DND-41 (cell line): Measurements from ENCODE around the gene SVIL.

Experiments used
- ATAC-seq: fragments of 200-7000 bp; cut with Tn5 transposase; 3 replicates; pipeline ENCODE4 v1.9.1; 2021; ENCODE audit warnings: low read depth; ENCODE audit not compliant: insufficient read depth
- DNase-seq: peaks from one replicate; pipeline ENCODE4 v3.0.0-alpha.2; 2020
- H2AFZ ChIP-seq: 2 replicates; pipeline ENCODE4 v1.6.0; 2012; ENCODE audit warnings: low read depth, low read length
- H3K27ac ChIP-seq: 2 replicates; pipeline ENCODE4 v1.5.1; 2012; ENCODE audit warnings: low read length, inconsistent platforms
- H3K27me3 ChIP-seq: fragments of 200-600 bp; sonication (generic); 2 replicates; pipeline ENCODE4 v1.6.0; 2012; ENCODE audit warnings: low read length, mild to moderate bottlenecking, inconsistent platforms; ENCODE audit not compliant: insufficient read depth, poor library complexity
- H3K36me3 ChIP-seq: 2 replicates; pipeline ENCODE4 v1.5.1; 2012; ENCODE audit warnings: low read length, inconsistent platforms; ENCODE audit not compliant: insufficient read depth
- H3K4me1 ChIP-seq: 2 replicates; pipeline ENCODE4 v1.5.1; 2012; ENCODE audit warnings: mild to moderate bottlenecking, low read length; ENCODE audit not compliant: insufficient read depth
- H3K4me2 ChIP-seq: 2 replicates; pipeline ENCODE4 v1.6.0; 2012; ENCODE audit warnings: mild to moderate bottlenecking, moderate library complexity, low read length, inconsistent platforms; ENCODE audit not compliant: insufficient read depth
- H3K4me3 ChIP-seq, 2 experiments: fragments of 200-600 bp in 1 of 2; shearing (Covaris generic) in 1 of 2; 2 replicates each; pipeline ENCODE4 v1.5.1; 2012 to 2016; ENCODE audit warnings: inconsistent platforms in 2 of 2, low read length in 2 of 2, mild to moderate bottlenecking in 2 of 2, low read depth in 1 of 2, moderate library complexity in 1 of 2
- H3K79me2 ChIP-seq: 2 replicates; pipeline ENCODE4 v1.6.0; 2012; ENCODE audit warnings: low read length, inconsistent platforms; ENCODE audit not compliant: insufficient read depth
- H3K9ac ChIP-seq: 2 replicates; pipeline ENCODE4 v1.6.0; 2012; ENCODE audit warnings: low read depth, mild to moderate bottlenecking, inconsistent platforms, low read length, moderate library complexity
- H3K9me3 ChIP-seq: 2 replicates; pipeline ENCODE4 v1.5.1; 2012; ENCODE audit warnings: low read length, moderate library complexity, mild to moderate bottlenecking, inconsistent platforms; ENCODE audit not compliant: insufficient read depth, severe bottlenecking
- H4K20me1 ChIP-seq: 2 replicates; pipeline ENCODE4 v1.6.0; 2012; ENCODE audit warnings: low read length; ENCODE audit not compliant: insufficient read depth
- EZH2 ChIP-seq: IDR thresholded peaks from 3 replicates; pipeline ENCODE4 v1.6.1; 2012; ENCODE audit warnings: borderline replicate concordance, low read depth, mild to moderate bottlenecking, moderate library complexity, low read length, inconsistent platforms; ENCODE audit not compliant: severe bottlenecking
- TF ChIP-seq, protein P1 (sequence below): IDR thresholded peaks from 2 replicates; pipeline ENCODE4 v1.5.1; 2012; ENCODE audit warnings: borderline replicate concordance, low read length, moderate library complexity, mild to moderate bottlenecking; ENCODE audit not compliant: poor library complexity, severe bottlenecking; ENCODE audit errors: extremely low read depth

SVIL gene

DNA sequence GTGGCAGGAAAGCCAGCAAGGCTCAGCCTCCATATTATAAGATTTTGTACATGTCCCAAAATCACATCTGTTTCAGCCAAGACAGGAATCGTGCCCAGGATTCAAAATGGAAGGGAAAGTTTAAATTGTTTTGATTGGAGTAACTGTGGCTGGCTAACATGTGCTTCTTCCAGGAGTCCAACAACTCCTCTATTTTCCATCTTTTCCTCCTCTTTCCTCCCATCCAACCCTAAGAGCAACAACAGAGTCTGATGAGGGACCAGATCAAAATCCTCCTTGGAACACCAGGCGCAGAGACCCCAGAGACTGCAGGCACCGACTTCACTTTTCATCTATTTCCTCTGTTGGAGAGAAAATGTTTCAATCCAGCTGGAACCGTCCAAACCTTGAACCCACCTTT, 36.0 kb upstream of the SVIL start:
- Histone ChIP-seq H3K4me2 (no peak overlapping the region), H3K4me3 (no peak overlapping the region), H3K9me3 (peaks cover 11% of the 10 kb centered on the region), H3K79me2 (no peaks in the 10 kb centered on the region), H2AFZ (no peak overlapping the region), H3K9ac (no peak overlapping the region), H3K27me3 (no peaks in the 10 kb centered on the region), H3K4me1 (no peaks in the 10 kb centered on the region), H4K20me1 (no peaks in the 10 kb centered on the region), H3K36me3 (peaks cover 15% of the 10 kb centered on the region), H3K27ac (no peak overlapping the region)
- DNase-seq = no peak
- ATAC-seq = no peak
- TF ChIP-seq EZH2 = no peak
- TF ChIP-seq, protein P1, sequence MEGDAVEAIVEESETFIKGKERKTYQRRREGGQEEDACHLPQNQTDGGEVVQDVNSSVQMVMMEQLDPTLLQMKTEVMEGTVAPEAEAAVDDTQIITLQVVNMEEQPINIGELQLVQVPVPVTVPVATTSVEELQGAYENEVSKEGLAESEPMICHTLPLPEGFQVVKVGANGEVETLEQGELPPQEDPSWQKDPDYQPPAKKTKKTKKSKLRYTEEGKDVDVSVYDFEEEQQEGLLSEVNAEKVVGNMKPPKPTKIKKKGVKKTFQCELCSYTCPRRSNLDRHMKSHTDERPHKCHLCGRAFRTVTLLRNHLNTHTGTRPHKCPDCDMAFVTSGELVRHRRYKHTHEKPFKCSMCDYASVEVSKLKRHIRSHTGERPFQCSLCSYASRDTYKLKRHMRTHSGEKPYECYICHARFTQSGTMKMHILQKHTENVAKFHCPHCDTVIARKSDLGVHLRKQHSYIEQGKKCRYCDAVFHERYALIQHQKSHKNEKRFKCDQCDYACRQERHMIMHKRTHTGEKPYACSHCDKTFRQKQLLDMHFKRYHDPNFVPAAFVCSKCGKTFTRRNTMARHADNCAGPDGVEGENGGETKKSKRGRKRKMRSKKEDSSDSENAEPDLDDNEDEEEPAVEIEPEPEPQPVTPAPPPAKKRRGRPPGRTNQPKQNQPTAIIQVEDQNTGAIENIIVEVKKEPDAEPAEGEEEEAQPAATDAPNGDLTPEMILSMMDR = no peak

DNA sequence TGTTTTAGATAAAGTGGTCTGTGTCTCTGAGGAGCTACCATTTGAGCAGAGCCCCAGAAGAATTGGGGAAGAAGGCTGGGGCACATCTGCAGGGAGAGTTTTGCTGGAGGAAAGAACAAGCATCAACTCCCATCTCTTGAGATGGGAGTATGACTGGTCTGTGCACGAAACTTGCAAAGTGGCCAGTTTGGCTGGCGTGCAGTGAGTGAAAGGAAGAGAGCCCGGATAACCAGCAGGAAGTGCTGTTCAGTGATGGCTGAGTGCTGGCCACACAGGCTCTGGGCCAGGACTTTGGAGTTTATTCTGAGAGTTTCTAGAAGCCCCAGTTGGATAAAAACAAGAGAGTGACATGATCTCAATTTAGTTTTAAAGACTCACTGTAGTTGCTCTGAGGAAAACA, 34.4 kb upstream of the SVIL start:
- Histone ChIP-seq H3K4me1 (no peaks in the 10 kb centered on the region), H3K9ac (no peak overlapping the region)

DNA sequence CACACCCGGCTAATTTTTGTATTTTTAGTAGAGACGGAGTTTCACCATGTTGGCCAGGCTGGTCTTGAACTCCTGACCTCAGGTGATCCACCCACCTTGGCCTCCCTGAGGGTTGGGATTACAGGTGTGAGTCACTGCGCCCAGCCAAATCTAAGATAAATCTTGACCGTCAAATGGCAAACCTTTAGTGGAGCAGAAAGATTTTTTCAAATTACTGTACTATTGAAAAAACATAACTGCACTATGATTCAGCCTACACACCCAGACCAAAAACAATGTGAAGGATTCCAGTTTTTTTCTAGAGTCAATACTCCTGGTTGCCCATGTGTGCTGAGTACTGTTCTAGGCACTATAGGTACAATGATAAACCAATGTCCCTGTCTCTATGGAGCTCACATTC, 33.9 kb upstream of the SVIL start:
- Histone ChIP-seq H3K4me2 (no peak overlapping the region), H3K79me2 (peaks cover 3% of the 10 kb centered on the region; the same call in 1 of the 2 replicates), H4K20me1 (0 out of 2 replicates have a peak, but pooled peaks cover 3% of the 10 kb centered on the region), H3K4me3 (no peak overlapping the region), H3K9ac (no peak overlapping the region), H3K9me3 (no peaks in the 10 kb centered on the region), H3K4me1 (no peaks in the 10 kb centered on the region), H2AFZ (no peak overlapping the region), H3K27ac (no peak overlapping the region), H3K36me3 (peaks cover 3% of the 10 kb centered on the region; the same call in 1 of the 2 replicates), H3K27me3 (no peaks in the 10 kb centered on the region)
- DNase-seq (no peak), ATAC-seq (no peak)
- TF ChIP-seq, protein P1 = no peak
- no peak for TF ChIP-seq EZH2

More for the DNA sequence above, 34.4 kb upstream of the SVIL start:
- ATAC-seq (no peak), DNase-seq (no peak)
- Histone ChIP-seq H3K79me2 (peaks cover 2% of the 10 kb centered on the region; the same call in 1 of the 2 replicates), H2AFZ (no peak overlapping the region), H3K9me3 (no peaks in the 10 kb centered on the region), H3K27ac (no peak overlapping the region), H4K20me1 (no peaks in the 10 kb centered on the region), H3K4me2 (no peak overlapping the region), H3K27me3 (no peaks in the 10 kb centered on the region), H3K4me3 (no peak overlapping the region), H3K36me3 (peaks cover 3% of the 10 kb centered on the region; the same call in 1 of the 2 replicates)
- no peak for TF ChIP-seq EZH2
- TF ChIP-seq, protein P1 = no peak

DNA sequence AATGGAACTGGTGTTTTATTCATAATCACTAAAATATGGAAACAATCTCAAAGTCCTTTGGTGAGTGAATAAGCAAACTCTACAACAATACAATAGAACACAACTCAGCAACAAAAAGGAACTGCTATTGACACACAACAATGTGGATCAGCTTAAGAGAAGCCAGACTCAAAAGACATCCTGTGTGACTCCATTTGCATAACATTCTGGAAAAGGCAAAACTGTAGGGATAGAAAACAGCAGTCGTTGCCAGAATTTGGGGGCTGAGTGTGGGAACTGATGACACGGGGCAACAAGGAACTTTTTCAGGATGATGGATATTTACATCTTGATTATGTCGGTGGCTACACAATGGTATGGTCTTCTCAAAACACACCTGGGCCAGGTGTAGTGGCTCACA, 32.4 kb upstream of the SVIL start:
- Histone ChIP-seq H3K9ac (no peak overlapping the region), H3K4me3 (no peak overlapping the region), H3K9me3 (no peaks in the 10 kb centered on the region), H3K27ac (no peak overlapping the region), H4K20me1 (peaks cover 7% of the 10 kb centered on the region; the same call in 1 of the 2 replicates), H3K27me3 (no peaks in the 10 kb centered on the region), H3K79me2 (peaks cover 3% of the 10 kb centered on the region), H2AFZ (no peak overlapping the region), H3K4me1 (no peaks in the 10 kb centered on the region), H3K36me3 (peaks cover 3% of the 10 kb centered on the region; the same call in 1 of the 2 replicates), H3K4me2 (no peak overlapping the region)
- ATAC-seq = no peak
- TF ChIP-seq, protein P1 = no peak
- no peak for TF ChIP-seq EZH2
- no peak for DNase-seq
